NCI-H510A treated with DMSO at 0.1 percent for 48 hours (cell line): Measurements from ENCODE around the gene ADGRG1.

Source experiments
- DNase-seq: peaks from one replicate; lab custom pipeline; 2025; lab: John Stamatoyannopoulos, UW

The ADGRG1 gene

DNA sequence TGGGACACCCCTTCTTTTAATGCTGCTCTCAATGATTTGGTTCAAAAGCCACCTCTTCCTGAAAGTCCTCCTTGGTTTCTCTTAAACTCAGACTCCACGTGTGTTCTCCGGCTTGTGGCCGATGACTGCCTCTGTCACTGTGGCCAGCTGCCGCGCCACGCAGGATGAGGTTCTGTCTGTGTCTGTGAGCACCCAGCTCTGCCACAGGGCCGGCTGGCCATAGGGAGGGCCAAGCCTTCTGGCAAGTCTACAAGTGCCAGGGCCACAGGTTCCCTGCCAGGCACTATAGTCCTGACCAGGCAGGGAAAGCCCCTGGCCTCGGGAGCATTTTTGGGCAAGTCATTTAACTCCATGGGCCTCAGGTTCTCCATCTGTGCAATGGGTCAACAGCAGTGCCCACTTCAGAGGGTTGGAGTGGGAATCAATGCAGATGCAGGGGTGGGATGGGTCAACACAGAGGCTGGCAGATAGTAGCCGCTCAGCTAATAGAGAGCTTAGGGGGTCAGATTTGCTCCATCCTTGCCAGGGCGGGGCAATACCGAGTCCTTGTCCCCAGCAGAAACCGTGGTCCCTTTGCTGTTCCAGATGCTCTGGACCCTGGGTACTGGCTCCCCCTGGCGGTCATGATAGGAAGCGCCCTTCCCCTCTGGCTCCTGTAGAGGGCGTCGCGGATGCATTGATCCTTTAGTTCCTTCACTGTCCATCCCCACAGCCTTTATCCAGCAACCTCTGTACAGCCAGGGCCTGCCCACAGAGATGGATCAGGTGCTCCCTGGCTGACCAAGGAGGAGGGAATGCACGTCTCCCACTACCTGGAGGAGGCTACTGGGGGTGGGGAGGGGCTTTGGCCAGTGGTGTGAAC lies 20.4 kb downstream of the ADGRG1 start:
- peak; percentile 79 for DNase-seq

DNA sequence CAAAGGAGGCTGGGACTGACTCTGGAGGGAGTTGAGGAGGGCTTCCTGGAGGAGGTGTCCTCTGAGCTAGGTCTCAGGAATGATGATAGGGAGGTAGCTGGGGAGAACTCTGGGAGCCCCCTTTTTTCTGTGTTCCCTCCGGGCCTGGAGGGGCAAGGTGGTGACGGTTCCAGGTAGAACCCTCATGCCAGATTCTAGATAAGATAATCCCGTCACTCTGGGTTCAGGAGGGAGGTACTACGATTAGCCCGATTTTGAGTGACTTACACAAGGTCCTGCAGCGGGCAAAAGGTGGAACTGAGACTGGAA lies 21.0 kb downstream of the ADGRG1 start:
- no peak for DNase-seq

DNA sequence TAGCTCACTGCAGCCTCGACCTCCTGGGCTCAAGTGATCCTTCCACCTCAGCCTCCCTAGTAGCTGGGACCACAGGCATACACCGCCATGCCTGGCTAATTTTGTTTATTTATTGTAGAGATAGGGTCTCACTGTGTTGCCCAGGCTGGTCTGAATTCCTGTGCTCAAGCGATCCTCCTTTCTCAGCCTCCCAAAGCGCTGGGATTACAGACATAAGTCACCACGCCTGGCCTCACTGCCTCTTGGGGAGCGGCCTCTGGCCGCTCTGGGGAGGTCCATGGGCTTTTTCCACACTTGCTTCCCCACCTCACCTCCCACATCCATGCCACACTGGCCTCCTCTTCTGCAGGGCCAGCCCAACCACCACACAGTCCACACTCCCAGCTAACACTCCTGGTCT lies 21.4 kb downstream of the ADGRG1 start:
- no peak for DNase-seq

DNA sequence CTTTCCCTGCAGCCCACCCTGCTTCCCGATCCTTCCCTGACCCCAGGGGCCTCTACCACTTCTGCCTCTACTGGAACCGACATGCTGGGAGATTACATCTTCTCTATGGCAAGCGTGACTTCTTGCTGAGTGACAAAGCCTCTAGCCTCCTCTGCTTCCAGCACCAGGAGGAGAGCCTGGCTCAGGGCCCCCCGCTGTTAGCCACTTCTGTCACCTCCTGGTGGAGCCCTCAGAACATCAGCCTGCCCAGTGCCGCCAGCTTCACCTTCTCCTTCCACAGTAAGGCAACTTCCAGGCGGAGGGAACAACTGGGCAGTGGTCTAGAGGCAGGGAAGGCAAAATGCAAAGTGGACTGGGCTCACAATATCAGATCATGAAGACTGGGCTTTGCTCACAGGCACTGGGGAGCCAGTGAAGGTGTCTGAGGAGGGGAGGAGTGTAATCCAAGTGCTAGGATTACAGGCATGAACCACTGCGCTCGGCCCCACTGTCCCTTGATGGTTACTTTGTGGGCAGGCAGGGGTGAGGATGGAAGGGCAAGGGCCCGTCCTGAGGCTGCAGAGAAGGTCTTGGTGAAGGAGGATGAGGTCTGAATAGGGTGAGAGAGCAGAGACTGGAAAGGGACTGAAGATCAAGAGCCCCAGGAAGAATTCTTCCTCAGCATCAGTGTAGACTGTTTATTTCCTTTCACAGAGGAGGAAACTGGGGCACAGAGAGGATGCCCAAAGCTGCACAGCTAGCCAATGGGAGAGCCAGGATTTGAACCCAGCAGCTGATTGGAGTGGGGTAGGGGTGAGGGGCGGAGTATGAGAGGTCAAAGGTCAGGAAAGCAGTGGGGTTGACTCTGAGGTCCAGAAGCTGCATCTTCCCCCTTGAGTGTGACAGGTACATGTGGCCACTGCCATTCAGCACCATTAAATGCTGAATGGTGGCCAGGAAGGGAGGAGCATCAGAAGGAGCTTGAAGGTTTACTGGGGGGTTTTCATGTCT lies 23.2 kb downstream of the ADGRG1 start:
- DNase-seq: no peak

DNA sequence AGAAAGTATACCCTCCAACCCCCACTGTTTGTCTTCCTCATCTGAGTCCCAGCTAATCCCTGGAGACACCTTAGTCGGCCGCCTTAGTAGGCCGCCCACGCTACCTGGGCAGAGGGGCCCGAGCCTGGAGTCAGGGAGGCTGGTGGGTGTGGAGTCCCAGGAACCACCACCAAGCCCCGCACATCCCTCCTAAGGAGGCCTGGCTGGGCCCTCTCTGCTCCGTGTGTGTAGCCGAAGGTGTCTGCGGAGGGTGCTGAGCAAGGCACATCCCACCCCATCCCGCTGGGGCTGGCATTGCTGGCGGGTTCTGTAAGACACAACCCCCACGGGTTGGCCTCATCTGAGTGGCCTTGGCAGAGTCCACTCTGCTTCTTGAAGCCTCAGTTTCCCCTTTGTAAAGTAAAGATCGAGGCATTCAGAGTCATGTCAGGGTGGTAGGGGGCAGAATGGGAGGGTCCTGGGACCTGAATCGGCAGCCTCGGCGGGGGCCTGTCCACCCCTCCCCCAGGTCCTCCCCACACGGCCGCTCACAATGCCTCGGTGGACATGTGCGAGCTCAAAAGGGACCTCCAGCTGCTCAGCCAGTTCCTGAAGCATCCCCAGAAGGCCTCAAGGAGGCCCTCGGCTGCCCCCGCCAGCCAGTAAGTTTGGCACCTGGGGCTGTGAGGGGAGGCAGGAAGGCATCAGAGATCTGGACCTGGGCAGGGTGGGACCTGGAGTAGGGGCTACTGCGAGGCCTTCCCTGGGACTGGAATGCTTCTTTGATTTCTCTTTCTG lies 24.5 kb downstream of the ADGRG1 start:
- DNase-seq: no peak

DNA sequence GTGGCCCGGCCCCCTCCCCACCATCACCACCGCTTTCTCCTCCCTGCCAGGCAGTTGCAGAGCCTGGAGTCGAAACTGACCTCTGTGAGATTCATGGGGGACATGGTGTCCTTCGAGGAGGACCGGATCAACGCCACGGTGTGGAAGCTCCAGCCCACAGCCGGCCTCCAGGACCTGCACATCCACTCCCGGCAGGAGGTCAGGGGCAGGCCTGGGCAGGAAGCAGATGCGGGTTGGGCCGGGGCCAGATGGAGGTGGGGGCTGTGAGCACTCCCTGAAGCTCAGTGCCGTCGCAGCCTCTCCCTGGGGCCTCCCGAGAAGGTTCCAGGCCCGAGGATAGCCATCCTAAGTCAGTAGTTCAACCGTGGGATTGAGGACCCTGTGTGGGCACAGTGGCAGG lies 25.5 kb downstream of the ADGRG1 start:
- no peak for DNase-seq

DNA sequence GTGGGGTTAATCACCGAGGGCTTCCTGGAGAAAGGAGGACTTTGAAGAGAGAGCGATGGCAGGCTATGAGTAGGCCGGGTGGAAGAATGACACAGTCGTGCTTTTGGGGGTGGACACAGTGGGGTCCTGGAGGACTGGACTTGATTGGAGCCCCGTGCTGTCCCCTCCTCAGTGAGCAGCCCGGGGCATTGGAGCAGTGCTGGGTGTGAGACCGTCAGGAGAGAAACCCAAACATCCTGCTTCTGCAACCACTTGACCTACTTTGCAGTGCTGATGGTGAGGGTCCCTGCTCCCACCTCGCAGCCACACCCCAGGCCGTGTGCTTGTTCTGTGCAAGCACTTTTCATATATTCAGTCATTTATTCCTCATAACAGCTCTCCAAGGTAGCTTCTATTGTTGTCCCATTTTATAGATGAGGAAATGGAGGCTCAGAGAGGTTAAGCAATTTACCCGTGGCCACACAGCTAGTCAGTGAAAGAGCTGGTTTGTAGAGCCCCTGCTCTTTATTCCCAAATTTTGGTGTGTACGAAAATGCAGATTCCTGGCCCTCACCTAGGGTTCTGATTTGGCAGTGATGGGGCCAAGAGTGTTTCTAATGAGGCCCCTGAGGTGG lies 28.0 kb downstream of the ADGRG1 start:
- no peak for DNase-seq

DNA sequence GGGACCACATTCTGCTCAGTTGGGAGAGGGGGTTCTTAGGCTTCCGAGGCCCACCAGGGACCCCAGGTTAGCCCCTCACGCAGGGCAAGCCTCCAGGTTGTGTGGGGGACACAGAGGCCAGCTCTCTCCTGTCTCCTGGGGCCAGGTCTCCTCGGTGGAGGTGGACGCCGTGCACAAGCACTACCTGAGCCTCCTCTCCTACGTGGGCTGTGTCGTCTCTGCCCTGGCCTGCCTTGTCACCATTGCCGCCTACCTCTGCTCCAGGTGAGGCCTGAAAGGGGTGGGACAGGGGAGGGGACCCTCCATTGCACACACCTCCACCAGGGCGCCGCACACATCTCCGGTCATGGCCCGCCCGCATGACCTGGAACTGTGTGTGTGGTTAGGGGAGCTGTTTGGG lies 28.8 kb downstream of the ADGRG1 start:
- no peak for DNase-seq

DNA sequence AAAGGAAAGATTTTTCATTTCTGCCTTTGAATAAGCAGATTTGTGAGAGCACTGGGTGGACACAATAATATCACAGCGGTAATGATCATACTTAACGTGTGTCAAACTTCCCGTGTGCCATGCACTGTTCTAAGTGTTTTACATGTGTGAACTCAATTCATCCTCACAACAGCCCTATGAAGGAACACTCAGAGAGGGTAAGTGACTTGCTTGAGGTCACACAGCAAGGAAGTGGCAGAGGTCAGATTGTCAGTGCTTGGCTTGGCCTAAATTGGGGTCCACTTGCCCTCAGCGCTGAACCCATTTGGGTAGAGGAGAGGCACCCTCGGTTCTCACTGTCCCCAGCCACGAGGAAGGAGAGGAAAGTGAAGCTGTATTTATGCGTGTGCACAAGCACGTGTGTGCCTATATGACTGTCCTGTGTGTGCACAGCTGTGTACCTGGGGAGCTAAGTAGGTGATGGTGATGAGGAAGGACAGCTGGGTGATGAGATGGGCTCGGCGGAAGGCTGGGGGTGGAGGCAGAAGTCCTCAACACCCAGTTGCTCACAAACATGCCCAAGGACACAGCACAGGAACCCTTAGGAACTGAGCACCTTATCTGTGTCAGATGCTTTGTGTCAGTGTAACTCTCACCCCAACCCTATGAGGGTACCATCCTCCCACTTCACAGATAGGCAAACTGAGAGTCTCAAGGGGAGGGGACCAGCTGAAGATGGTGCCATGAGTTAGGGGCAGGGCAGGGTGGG lies 29.9 kb downstream of the ADGRG1 start:
- DNase-seq: no peak

DNA sequence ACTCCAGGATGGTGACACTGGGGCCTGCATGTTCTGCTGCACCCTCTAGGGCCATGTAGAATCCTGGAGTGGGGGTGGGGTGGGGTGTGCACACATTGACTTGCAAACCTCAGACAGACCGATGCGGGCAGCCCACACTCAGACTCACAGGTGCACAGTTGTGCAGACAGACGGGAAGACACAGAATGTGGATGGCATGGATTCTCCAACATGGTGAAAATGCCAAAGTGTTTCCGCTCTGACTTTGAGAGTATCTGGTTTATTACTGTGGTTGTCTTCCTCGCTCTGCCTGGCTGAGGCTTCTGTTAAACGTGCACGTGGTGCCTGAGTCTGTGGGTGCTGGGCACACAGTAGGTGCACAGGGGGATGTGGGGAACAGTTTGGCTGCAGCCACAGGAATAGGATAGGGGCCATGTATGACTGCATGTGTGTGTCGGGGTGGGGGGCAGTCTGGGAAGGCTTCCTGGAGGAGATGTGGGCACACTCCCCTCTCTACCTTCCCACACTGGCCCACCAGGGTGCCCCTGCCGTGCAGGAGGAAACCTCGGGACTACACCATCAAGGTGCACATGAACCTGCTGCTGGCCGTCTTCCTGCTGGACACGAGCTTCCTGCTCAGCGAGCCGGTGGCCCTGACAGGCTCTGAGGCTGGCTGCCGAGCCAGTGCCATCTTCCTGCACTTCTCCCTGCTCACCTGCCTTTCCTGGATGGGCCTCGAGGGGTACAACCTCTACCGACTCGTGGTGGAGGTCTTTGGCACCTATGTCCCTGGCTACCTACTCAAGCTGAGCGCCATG lies 30.6 kb downstream of the ADGRG1 start:
- no peak for DNase-seq

DNA sequence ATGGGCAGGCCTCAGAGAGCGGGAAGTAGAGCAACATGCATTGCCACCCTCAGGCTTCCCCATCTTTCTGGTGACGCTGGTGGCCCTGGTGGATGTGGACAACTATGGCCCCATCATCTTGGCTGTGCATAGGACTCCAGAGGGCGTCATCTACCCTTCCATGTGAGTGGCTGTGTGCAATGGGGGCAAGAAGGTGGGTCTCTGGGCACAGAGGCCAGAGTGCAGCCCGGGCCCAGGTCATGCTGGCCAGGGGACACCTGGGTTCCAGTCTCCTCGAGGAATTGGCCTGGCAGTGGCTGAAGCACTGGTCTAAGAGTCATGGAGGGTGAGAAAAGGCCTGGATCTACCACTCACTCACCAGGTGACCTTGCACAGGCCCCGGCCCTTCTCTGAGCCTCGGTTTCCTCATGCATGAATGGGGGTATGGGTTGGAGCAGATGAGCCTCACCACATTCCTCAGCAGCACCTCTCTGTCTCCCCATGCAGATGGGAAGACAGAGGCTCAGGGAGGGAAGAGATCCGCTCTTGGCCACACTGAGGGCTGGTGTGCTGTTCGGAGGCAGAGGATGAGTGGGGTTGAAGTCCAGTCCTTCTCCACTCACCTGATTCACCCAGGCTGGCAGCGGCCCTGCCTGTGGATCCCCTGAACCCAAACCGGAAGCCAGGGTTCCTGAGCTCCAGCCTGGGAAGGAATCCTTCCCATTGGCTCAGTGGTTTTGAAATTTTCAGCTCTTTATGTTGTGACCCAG lies 32.5 kb downstream of the ADGRG1 start:
- DNase-seq: no peak

DNA sequence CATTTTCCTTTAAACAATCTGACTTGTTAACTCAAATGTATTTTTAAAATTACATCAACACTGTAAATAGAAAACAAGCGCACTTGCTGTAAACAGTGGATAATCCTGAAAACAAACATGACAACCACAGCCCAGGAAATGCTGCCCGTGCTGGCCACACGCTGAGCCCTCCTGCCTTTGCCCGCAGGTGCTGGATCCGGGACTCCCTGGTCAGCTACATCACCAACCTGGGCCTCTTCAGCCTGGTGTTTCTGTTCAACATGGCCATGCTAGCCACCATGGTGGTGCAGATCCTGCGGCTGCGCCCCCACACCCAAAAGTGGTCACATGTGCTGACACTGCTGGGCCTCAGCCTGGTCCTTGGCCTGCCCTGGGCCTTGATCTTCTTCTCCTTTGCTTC lies 33.1 kb downstream of the ADGRG1 start:
- no peak for DNase-seq

DNA sequence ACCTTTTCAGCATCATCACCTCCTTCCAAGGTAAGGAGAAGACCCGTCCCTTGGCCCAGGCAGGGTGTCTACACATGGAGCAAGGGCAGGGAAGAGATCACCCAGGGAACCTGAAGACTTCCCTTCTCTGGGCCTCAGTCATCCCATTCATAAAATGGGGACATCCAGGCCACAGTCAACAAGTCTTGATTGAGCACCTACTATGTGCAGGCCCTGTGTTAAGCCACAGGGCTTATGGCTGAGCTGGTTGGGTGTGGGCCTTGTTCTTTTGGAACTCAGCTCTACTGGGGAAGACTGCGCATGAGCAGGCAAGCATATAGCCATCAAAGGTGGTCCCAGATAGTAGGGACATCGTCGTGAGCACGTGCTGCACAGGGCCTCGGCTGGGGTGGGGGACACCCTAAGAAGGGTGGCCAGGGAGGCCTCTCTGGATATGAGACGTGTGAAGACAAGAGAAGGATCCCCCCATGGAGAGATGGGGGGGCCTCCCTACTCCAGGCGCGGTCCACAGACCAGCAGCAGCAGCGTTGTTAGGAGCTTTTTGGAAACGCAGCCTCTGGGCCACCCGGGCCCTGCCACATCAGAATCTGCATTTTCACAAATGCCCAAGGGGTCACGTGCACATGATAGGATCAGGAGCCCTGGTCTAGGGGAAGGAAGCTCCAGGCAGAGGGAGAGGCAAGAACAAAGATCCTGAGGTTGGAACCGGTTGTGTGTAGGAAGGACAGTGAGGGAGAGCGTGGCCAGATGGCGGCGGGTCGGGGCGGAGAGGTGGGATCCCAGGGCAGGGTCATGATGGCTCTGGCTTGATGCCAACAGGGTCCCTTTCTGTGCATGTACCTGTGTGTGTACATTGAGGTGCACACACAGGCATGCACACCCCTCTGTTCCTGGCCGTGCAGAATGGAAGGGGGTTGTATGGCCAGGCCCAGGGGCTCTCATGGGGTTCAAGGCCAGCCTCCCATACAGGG lies 33.8 kb downstream of the ADGRG1 start:
- DNase-seq: no peak

DNA sequence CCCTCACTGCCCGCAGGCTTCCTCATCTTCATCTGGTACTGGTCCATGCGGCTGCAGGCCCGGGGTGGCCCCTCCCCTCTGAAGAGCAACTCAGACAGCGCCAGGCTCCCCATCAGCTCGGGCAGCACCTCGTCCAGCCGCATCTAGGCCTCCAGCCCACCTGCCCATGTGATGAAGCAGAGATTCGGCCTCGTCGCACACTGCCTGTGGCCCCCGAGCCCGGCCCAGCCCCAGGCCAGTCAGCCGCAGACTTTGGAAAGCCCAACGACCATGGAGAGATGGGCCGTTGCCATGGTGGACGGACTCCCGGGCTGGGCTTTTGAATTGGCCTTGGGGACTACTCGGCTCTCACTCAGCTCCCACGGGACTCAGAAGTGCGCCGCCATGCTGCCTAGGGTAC lies 35.0 kb downstream of the ADGRG1 start:
- DNase-seq: no peak

DNA sequence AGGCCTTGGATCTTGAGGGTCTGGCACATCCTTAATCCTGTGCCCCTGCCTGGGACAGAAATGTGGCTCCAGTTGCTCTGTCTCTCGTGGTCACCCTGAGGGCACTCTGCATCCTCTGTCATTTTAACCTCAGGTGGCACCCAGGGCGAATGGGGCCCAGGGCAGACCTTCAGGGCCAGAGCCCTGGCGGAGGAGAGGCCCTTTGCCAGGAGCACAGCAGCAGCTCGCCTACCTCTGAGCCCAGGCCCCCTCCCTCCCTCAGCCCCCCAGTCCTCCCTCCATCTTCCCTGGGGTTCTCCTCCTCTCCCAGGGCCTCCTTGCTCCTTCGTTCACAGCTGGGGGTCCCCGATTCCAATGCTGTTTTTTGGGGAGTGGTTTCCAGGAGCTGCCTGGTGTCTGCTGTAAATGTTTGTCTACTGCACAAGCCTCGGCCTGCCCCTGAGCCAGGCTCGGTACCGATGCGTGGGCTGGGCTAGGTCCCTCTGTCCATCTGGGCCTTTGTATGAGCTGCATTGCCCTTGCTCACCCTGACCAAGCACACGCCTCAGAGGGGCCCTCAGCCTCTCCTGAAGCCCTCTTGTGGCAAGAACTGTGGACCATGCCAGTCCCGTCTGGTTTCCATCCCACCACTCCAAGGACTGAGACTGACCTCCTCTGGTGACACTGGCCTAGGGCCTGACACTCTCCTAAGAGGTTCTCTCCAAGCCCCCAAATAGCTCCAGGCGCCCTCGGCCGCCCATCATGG lies 35.7 kb downstream of the ADGRG1 start:
- DNase-seq: no peak

DNA sequence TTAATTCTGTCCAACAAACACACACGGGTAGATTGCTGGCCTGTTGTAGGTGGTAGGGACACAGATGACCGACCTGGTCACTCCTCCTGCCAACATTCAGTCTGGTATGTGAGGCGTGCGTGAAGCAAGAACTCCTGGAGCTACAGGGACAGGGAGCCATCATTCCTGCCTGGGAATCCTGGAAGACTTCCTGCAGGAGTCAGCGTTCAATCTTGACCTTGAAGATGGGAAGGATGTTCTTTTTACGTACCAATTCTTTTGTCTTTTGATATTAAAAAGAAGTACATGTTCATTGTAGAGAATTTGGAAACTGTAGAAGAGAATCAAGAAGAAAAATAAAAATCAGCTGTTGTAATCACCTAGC lies 36.2 kb downstream of the ADGRG1 start:
- DNase-seq: no peak

DNA sequence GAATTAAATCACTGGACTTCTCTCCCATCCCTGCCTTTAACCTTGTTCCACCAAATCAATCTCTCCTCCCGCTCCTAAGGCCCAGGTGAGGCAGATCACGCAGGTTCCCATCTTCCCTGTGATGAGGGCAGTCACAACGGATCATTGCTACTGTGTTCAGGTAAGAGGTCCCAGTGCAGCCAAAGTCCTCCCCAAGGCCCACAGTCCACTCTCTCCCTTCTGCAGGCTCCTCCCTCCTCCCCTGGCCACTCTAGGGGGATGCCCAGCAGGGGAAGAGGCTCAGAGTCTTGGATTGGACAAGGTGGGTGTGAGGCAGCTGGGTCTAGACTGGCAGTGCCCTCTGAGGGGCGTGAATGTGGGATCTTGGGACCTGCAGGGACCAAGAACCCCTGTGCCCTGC lies 37.1 kb downstream of the ADGRG1 start:
- DNase-seq: no peak
